Activated CD8-positive, alpha-beta memory T cell treated with anti-CD3 and anti-CD28 coated beads, Interleukin-2, amount 50 U/mL, for 24 hours (primary cell): ENCODE results near the gene LAMA3.
"Not testable (repeated sequence)": the region's sequence is repeated elsewhere in the genome, so short reads cannot be mapped to it uniquely, and the experiment has no call there.

Source experiments
- DNase-seq: peaks from one replicate; pipeline ENCODE4 v3.0.0-alpha.2; 2020; ENCODE audit errors: extremely low read depth

The LAMA3 gene

DNA sequence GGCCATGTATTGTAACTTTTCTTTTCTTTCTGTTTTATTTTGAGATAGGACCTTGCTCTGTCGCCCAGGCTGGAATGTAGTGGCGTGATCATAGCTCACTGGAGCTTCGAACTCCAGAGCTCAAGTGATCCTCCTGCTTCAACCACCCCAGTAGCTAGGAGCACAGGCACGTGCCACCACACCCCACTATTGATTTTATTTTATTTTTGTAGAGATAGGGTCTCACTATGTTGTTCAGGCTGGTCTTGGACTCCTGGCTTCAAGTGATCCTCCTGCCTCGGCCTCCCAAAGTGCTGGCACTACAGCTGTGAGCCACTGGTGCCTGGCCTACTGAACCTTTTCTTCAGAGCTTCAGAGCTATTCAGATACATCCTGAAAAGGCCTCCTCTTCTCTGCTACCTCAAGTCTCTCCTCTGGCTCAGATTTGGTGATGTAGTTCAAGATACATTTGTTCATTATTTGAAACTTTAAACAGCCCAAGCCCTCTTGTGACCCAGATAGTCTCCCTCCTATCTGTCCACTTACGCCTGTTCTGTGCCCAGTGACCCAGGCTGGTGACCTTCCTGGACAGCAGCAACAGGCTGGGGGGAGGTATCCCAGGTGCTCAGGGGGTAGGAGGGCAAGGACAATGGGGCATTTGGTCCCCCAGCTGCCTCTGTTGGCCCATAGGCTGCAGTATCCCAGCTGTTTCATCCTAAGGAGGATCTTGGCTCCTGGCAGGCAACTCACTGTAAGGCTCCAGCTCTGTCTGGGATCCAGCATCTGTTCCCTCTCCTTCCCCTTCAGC, 38.6 kb downstream of the LAMA3 start:
- DNase-seq: no peak

DNA sequence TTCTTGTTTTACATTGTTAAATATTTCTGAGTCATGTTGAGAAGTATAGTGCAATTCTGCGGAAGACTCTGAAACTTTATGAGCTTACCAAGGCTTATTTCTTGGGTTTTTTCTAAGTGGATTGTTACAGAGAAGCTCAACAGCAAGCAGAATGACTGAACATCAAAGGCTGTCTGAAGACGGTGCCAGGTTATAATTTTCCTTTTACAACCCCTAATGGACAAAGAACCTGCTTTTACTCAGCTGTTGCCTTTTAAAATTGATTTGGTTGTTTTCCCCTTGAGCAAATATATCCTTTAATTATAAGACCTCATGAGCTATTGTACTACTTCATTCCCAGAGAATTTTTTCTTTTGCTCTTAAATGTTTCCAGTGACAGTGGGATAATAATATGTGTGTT, 41.6 kb downstream of the LAMA3 start:
- DNase-seq: no peak

DNA sequence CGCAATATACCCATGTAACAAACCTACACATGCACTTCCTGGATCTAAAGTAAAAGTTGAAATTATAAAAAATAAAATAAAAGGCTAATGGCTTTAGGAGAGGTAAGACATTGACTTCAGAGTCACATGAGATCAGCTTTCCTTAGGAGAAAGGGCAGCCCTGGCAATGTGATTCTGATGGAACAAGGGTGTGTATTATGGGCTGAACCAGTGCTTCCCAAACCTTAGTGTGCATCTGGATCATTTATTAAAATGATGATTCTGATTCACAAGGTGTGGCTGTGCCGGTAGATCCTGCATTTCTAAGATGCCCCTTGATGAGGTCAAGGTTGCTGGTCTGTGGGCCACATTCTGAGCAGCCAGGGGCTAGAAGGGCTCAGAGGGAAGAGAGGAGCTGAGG, 42.6 kb downstream of the LAMA3 start:
- no peak for DNase-seq

DNA sequence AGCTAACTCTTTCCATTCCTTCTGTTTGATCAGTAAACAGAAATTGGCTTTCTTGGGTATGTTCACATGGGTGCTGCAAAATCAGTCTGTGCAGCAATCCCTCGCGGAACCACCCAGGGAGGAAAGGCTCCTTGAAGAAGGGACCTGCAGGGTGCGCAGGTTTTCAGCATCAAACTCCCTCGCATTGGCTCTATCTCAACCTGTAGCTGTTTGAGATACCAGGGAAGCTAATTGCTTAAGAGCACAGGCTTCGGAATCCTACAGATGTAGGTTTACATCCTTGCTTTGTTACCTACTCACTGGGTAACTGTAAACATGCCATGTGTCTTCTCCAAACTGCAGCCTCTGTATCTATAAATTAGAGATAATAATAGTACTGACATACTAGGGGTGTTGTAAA, 43.2 kb downstream of the LAMA3 start:
- DNase-seq: no peak

DNA sequence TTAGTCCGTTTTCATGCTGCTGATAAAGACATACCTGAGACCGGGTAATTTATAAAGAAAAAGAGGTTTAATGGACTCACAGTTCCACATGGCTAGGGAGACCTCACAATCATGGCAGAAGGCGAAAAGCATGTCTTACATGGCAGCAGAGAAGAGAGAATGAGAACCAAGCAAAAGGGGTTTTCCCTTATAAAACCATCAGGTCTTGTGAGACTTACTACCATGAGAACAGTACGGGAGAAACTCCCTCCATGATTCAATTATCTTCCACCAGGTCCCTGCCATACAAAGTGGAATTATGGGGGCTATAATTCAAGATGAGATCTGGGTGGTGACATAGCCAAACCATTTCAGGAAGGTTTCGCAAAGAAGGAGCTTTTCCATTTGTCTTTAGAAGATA, 44.0 kb downstream of the LAMA3 start:
- DNase-seq: not testable (repeated sequence)

DNA sequence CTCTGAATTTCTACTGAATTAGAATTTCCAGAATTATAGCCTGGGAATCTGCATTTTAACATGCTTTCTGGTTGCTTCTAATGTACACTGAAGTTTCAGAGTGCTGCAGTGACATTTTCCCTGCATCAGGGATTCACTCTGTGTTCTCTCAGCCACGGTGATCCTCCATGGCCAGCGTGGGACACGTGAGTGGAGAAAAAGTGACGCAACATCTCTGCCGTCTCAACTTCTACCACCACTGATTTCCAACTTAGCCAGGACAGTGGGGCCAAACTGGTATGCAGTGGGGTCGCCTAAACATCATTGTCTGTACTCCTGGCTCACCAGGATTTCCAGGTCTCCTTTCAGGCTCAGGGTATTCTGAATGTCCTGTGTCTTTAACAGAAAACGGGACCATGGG, 44.6 kb downstream of the LAMA3 start:
- no peak for DNase-seq

DNA sequence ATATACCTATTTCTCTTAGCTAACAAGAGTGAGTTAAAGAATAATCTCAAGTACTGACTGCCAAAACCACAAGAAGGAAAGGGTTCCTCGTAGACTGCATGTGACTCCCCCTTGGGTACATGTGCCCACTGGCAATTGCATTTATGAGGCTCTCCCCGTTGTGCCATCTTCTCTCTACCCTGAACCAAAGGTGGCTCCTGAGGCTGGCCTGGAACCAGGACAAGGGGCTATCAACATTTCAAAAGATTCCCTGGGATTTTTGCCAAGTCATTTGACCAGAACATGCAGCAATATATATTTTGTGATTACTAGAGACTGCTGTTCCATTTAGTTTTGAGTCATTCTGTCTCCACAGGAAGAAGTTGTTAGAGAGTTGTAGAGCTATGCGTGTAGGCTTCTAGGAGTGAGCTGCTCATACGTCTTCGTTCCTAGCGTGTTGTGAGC, 45.8 kb downstream of the LAMA3 start:
- DNase-seq: no peak

DNA sequence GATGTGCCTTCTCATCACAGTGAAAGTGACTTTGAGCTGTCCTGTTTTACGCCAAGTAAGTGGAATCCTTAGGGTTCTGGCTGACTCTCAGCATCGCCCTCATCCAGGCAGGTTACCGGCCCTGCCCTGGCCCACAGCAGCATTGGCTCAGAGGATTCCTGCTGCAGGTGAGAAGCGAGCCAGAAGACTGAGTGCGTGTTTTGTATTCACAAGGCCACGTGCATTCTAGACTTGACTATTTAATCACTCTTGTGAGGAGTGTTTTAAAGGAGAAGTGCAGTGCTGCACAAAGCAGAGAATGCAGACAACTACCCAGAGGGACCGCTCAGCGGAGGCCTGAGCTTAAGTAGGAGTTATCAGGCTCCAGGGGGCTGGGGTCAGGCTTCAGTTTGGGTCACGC, 48.3 kb downstream of the LAMA3 start:
- no peak for DNase-seq

DNA sequence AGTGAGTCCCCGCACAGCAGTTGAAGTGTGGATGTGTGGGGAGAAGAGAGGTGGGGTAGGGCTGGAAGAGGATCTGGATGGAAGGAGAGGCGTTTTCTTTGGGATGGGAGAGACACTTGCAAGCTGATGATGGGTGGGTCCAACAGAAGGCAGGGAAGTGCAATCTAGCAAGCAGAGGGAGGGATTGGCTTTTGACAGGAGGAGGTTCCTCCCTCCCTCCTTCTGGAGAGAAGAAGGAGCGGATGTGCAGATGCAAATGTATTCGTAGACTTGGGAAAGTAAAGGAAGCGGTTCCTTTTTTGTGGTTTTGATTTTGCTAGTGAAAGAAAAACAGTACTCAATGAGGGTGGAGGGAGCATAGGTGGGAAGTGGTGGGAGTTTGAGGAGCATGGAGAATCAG, 48.9 kb downstream of the LAMA3 start:
- no peak for DNase-seq

DNA sequence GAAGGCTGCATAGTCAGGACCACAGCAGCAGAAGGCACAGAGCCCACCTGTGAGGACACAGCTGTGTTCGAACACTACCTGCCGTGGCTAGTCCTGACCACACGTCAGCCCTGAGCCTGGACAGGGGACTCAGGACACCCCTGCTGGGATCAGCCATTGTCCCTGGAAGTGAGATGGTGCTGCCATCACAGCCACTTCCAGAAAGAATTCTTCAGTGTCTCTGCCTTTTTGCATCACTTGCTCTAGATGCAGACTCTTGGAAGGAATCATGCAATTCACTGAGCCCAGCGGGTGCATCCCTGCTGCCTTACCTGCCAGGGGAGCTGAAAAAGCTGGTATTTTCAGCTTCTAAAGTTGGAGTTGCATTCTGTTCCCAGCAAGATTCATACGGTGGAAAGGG, 49.3 kb downstream of the LAMA3 start:
- no peak for DNase-seq

DNA sequence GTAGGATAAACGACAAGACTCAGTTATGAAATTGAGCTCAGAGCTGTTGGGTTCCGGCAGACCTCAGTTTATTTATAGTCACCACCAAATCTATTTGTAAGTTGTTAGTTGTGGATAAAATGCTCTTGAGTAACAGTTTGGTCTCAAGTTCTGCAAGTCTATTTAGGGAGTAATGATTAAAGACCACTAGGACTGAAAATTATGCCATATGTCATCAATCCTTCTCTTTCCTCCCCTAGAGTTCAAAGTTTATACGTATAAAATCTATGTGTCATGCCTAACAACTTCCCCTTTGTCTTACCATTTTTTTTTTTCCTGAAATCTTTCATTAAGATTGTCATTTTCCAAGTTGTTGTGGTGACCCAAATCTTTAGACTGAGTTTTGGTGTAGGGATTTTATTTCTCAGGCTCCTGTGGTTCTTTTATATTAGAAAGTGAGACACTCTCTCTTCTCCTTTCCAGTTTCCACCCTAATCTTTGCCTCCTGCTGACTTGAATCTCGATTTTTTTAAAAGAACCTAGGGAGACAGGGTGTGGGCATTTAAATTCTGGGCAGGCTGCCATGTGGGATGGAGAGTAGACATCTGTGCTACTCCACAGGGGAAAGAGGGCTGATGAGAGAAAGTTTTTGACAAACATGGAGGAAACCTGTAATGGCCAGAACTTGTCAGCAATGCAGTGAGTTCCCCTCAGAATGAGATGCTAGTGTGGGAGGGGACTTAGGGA, 51.0 kb downstream of the LAMA3 start:
- DNase-seq: no peak

DNA sequence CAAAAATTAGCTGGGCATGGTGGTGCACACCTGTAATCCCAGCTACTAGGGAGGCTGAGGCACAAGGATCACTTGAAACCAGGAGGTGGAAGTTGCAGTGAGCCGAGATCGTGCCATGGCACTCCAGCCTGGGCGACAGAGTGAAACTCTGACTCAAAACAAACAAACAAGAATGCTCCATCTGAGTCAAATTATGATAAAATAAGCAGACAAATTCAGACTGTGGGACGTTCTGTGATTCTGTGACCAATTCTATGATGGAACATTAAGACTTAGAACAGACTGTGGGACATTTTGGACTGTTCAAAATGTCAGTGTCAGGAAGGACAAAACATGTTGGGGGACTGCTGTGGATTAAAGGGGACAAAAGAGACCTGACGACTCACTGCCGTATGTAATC, 52.7 kb downstream of the LAMA3 start:
- not testable (repeated sequence) for DNase-seq

DNA sequence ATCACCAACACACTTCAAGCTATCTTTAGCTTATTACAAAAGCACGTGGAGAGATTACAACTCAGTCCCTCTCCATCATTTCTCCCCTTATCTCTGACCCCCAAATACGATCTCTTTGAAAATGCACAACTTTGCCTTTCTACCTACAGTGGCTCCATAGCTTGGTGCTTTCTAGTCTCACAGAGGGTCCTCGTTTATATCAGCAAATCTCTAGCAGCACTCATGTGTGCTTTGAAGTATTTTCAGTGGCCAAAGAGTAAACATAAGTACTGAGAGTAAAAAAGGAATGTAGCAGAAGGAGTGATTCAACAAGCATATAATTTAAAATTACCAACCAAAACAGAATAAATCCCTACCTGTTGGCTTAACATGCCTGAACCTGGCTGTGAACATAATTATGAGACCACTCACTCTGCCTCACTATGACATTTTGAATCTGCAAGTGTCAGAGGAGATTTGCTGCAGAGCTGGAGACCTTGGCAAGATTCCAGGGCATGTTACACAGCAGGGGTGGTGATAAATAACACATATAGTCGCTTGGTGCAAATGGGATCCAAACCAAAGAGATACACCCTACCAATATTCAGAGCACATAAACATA, 54.6 kb downstream of the LAMA3 start:
- DNase-seq: no peak

DNA sequence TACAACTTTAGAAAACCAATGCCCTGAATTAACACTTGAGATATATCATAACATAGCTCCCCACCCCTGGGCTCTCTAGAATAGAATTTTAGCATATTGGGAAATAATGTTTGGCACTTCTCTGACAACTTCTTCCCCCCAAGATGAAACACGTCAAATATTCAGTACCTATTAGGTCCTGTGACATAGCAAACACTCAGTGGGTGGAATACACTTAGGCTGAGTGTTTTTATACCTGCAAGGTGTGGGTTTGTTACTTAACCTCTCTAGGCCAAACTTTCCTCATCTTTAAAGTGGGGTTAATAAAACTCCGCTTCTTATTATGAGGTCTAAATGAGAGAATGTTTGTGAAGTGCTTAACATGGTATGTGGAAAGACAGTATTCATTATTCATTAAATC, 56.1 kb downstream of the LAMA3 start:
- no peak for DNase-seq

DNA sequence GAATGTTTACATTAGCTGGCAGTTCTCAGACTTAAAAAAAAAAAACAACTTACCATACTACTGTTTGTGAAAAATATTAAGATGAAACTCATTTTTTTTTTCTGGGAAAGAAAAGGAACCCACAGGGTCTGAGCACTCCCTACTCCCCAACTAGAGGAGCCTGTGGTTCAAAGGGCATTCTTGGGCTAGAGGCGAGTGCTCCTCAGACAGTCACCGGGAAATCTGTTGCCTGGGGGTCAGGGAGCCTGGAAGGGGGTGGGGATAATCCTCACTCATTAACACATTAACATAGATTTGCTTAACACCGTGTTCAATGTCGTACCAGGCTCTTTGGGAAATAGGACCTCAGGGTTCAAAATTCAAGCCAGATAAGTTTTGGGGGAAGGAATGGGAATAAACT, 57.6 kb downstream of the LAMA3 start:
- no peak for DNase-seq

DNA sequence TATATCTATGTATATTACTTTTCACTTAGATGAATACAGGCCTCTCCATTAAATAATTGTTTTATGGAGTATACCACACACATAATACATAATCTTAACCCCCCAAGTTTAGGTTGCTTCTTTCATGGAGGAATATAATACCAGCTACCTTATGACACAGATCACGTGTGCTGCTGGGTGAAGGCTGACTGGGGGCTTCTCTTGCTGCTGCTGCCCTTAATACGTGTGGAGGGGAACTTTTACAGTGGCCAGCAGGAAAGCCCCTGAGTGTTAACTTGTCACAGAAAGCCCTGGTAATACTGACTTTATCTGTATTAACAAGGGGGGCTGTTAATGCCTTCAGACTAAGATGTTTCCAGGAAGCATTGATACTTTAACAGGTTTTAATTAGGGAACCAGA, 63.1 kb downstream of the LAMA3 start:
- no peak for DNase-seq

DNA sequence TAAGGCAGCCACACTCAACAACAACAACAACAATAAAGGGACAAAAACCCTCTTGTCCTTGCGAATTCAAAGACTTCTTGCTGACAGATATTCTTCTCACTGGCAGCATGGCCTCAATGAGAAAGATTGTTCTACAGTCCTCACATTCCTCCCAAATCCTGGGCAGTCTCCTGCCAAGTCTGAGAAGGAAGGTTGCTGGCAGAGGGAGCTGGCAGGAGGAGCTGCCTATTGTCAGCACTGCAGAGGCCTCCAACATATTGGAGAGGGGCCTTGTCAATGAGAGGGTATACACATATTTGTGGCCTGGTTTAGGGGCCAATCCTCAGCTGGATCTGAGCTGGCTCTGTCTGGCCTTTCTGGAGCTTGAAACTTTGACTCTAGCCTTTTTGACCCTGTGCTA, 63.5 kb downstream of the LAMA3 start:
- DNase-seq: no peak

DNA sequence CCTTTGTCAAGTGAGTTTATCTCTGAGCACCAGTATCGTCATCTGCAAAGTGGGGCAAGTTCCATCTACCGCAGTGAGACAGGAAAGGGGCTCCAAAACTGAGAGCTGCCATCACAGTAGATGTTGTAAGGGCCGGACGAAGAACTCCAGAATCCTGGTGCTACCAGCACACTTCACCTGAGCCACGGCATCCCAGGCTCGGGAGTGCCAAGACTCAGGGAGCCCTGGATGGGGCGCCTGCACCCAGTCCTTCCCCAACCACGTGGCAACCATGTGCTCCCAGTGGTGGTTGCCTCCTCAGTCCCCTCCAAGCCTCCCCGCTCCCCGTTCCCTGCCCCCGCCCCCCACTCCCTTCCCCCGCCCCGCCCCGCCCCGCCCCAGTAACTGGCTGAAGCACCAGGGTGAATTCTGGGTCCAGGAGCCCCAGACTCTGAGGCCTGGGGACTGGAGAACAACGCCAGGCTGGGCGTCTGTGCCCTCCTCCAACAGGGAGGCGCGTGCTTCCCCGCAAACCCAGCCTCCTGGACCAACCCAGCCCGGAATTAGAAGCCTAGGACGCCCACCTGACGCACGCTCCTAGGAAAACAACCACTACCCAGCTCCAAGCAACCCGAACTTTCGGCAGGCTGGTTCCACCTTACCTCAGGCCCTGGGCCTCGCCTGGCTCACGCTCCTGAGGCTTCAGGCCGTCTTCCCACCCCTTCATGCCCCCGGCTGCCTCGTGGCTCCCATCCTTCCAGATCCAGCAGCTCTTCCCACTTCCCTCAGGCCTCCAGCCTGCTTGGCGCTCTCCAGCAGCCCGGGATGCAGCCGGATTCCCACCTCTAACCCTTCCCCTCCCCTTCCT, 67.6 kb downstream of the LAMA3 start:
- no peak for DNase-seq

DNA sequence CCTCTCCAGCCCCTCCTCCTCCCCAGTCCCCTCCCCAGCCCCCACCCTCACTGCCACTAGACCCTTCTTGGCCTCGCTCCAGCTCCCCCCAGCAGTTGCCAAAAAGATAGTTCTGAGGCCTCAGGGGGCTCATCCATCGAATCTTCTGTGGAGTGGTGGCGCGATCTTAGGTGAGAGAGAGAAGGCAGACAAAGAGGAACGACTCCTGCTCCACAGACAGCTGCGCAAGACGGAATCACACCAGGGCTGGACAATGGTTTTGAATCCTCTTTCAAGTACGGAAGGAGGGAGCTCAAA, 68.1 kb downstream of the LAMA3 start:
- no peak for DNase-seq

DNA sequence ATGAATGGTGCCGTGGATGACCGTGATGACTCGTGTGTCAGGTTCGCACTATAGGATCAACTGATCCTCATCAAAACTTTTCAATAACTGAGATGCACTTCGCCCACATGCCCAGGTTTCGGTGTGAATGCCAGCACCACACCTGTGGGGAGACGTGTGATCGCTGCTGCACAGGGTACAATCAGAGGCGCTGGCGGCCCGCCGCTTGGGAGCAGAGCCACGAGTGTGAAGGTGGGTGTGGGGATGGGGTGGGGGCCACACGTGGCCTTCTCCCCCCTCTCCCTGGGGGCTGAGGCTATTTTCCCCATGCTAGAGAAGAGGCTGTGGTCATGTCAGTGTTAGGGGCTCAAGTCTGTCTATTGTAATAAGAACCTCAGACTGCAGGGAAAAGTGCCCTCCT, 69.0 kb downstream of the LAMA3 start:
- no peak for DNase-seq

DNA sequence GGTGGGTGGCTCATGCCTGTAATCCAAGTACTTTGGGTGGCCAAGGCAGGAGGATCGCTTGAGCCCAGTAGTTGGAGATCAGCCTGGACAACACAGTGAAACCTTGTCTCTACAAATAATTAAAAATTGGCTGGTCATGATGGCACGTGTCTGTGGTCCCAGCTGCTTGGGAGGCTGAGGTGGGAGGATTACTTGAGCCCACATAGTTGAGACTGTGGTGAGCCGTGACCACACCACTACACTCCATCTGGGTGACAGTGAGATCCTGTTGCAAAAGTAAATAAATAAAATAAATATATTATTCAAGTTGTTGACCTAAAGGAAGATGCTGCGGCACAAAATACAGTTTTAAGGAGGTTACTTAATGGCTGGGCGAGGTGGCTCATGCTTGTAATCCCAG, 72.7 kb downstream of the LAMA3 start:
- no peak for DNase-seq

DNA sequence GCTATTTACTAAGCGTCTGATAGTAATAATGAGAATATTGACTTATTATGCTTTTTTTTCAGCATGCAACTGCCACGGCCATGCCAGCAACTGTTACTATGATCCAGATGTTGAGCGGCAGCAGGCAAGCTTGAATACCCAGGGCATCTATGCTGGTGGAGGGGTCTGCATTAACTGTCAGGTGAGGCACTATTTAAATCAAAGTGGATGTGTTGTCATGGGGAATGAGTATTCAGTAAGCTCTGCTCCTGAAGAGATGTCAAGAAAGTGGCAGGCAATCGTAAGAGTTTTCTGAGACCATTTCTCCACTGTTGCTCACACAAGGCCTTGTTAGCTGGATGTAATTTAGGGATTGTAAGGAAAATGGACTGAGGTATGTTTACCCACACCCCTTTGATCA, 74.1 kb downstream of the LAMA3 start:
- DNase-seq: no peak
